ENCODE results near the gene DRGX.

DRGX gene

DNA sequence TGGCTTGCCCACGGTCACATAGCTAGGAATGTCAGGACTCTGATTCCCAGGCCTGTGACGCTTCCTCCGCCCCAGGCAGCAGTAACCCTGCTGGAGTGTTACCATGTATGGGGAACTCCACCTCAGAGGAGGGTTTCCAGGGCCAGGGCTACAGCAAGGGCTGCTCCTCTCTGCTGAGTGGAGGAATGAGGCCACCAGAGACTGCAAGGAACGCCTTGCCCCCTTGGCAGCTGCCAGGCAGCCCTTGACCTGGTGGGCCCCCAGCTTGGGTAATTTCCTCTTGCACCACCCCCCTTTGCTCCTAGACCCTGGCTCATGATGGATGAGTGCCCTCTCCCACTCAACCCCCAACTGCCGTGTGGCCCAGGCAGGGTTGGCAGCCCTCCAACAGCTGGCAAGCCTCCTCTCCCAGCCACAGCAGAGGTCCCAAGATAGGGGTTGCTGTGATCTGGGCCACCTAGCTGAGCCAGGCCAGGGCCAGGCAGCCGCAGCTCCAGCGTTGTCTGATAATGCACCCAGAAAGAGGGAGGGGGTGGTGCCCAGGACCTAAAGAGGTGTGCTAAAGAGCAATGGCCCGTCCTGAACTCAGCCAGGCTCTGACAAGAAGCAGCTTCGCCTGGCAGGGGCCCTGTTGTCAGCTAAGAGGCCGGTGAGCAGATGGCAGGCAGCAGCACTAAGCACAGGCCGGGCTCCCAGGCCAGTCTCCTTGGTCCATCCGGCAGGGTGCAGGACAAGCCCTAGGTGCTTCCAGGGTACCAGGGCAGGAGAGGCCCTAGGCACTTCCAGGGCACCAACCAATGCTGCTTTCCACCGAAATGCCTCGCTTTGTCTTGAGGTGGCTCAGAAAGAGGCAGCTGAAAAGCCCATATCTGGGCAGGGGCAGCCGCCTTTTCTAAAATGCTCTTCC lies 35.4 kb downstream of the DRGX start:
- no peak for DNase-seq (ENCODE audit: low read depth)
- TF ChIP-seq, protein P1, sequence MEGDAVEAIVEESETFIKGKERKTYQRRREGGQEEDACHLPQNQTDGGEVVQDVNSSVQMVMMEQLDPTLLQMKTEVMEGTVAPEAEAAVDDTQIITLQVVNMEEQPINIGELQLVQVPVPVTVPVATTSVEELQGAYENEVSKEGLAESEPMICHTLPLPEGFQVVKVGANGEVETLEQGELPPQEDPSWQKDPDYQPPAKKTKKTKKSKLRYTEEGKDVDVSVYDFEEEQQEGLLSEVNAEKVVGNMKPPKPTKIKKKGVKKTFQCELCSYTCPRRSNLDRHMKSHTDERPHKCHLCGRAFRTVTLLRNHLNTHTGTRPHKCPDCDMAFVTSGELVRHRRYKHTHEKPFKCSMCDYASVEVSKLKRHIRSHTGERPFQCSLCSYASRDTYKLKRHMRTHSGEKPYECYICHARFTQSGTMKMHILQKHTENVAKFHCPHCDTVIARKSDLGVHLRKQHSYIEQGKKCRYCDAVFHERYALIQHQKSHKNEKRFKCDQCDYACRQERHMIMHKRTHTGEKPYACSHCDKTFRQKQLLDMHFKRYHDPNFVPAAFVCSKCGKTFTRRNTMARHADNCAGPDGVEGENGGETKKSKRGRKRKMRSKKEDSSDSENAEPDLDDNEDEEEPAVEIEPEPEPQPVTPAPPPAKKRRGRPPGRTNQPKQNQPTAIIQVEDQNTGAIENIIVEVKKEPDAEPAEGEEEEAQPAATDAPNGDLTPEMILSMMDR (IDR thresholded peaks at IDR 0.05; ENCODE audit: control insufficient read depth, insufficient read depth, low read depth, low read length, missing control alignments), result no peak
- H3K4me3 ChIP-seq (ENCODE audit: control insufficient read depth, low read depth, low read length), result no peak overlapping the region

DNA sequence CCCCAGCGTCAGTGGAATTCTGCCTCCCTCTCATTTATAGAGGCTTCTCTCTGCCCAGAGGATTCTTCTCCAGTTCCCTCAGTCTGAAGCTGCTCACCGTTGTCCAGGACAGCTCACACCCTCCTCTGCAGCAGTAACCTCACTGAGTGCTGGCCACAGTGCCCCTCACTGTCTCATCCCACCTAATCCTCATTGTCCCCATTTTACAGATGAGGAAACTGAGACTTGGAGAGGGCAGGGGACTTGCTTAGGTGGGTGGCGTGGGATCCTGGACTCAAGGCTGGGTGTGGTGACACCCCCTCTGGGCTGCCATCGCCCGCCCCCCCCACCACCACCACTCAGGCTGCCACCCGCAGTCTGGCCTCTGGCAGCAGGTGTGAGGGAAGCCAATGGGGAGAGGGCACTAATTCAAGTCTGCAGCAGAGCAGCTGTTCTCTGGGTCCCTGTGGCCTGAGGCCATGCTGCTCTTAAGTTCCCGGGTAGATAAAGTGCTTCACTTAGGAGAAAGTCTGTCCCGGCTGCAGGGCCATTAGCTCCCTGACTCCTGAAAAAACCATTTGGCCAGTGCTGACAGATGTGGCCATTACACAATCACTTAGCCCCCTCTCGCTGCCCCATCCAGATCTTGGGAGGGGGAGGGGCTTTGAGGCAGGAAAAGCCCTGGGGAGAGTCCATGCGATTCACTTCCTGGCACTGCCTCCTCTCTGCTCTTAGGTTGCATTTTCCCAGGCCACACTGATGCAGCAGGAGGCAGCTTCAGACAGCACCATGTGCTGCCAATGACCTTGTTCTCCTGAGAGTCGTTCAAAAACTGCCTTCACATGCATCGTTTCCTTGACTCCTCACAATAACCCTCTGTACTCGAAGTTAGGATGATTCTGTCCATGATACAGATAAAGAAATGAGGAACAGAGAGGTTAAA lies 36.3 kb downstream of the DRGX start:
- TF ChIP-seq, protein P1 (IDR thresholded peaks at IDR 0.05; ENCODE audit: control insufficient read depth, insufficient read depth, low read depth, low read length, missing control alignments), result no peak
- no peak for DNase-seq (ENCODE audit: low read depth)
- no peak overlapping the region for H3K4me3 ChIP-seq (ENCODE audit: control insufficient read depth, low read depth, low read length)

- TF ChIP-seq, protein P1 (IDR thresholded peaks at IDR 0.05; ENCODE audit: control insufficient read depth, insufficient read depth, low read depth, low read length, missing control alignments), result no peak
- no peak for DNase-seq (ENCODE audit: low read depth)
- no peak overlapping the region for H3K4me3 ChIP-seq (ENCODE audit: control insufficient read depth, low read depth, low read length)
Measured at GRCh38 chr10:49357910-49358309, 38.0 kb downstream of the DRGX start.

DNA sequence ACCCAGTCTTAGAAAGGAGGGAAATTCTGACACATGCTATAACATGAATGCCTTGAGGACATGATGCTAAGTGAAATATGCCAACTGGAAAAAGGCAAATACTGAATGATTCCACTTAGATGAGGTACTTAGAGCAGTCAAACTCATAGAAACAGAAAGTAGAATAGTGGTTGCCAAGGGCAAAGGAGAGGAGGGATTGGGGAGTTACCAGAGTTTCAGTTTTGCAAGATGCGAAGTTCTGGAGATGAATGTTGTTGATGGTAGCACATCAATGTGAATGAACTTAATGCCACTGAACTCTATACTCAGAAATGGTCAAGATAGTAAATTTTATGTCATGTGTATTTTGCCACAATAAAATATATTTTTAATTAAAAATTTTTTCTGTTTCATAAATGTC lies 38.9 kb downstream of the DRGX start:
- no peak for DNase-seq (ENCODE audit: low read depth)
- TF ChIP-seq, protein P1 (IDR thresholded peaks at IDR 0.05; ENCODE audit: control insufficient read depth, insufficient read depth, low read depth, low read length, missing control alignments), result no peak
- H3K4me3 ChIP-seq (ENCODE audit: control insufficient read depth, low read depth, low read length), result no peak overlapping the region

GRCh38 chr10:49356181-49356580 lies 39.7 kb downstream of the DRGX start:
- no peak overlapping the region for H3K4me3 ChIP-seq (ENCODE audit: control insufficient read depth, low read depth, low read length)
- no peak for DNase-seq (ENCODE audit: low read depth)
- TF ChIP-seq, protein P1 (IDR thresholded peaks at IDR 0.05; ENCODE audit: control insufficient read depth, insufficient read depth, low read depth, low read length, missing control alignments), result no peak

DNA sequence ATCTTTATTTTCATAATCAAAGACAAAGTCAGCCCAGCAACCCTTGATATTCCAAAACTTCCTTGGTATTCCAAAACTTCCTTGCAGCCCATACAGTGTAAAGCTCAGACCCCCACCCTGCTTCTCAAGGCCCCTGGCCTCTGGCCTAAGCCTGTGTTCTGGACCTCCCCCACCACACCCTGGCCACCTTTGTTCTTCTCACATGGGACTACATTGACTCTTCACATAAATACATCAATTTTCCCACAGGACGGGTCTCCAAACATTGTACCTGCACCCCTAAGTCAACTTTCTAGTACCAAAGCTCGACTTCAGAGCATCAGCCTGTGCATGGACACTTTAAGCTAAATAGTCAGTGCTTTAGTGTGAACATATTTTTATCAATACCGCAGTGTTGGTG lies 40.7 kb downstream of the DRGX start:
- no peak for DNase-seq (ENCODE audit: low read depth)
- TF ChIP-seq, protein P1 (IDR thresholded peaks at IDR 0.05; ENCODE audit: control insufficient read depth, insufficient read depth, low read depth, low read length, missing control alignments), result no peak

More for the DNA sequence above, 40.7 kb downstream of the DRGX start:
- H3K4me3 ChIP-seq (ENCODE audit: control insufficient read depth, low read depth, low read length), result no peak overlapping the region

All from AG09309 (cell line).